Femur (tissue), 1 donor: ENCODE results near the gene DRC1.

ENCODE experiments used
- DNase-seq: peaks from one replicate; pipeline ENCODE4 v3.0.0-alpha.2; 2017

Gene DRC1

GRCh38 chr2:26449278-26450030 lies 47.7 kb downstream of the DRC1 start:
- DNase-seq, result no peak

- no peak for DNase-seq
Observed at GRCh38 chr2:26450031-26450635, 48.4 kb downstream of the DRC1 start.

- DNase-seq, result no peak
Observed at GRCh38 chr2:26451700-26452099, 50.0 kb downstream of the DRC1 start.

GRCh38 chr2:26453421-26454329 lies 52.0 kb downstream of the DRC1 start:
- DNase-seq, result no peak

- no peak for DNase-seq
Observed at GRCh38 chr2:26454561-26455001, 52.9 kb downstream of the DRC1 start.

- no peak for DNase-seq
Observed at GRCh38 chr2:26455037-26455669, 53.4 kb downstream of the DRC1 start.

- DNase-seq, result no peak
Observed at GRCh38 chr2:26455670-26456439, 54.1 kb downstream of the DRC1 start.

GRCh38 chr2:26456440-26457250 lies 54.9 kb downstream of the DRC1 start:
- DNase-seq, result no peak

GRCh38 chr2:26457251-26457666 lies 55.5 kb downstream of the DRC1 start:
- DNase-seq, result no peak

- no peak for DNase-seq
Observed at GRCh38 chr2:26457695-26458364, 56.1 kb downstream of the DRC1 start.

GRCh38 chr2:26458365-26459042 lies 56.8 kb downstream of the DRC1 start:
- no peak for DNase-seq

GRCh38 chr2:26459991-26460612 lies 58.4 kb downstream of the DRC1 start:
- DNase-seq, result no peak

- DNase-seq, result no peak
Observed at GRCh38 chr2:26460613-26461031, 58.9 kb downstream of the DRC1 start.

- no peak for DNase-seq
Observed at GRCh38 chr2:26461601-26462023, 59.9 kb downstream of the DRC1 start.

GRCh38 chr2:26462100-26462499 lies 60.4 kb downstream of the DRC1 start:
- no peak for DNase-seq

GRCh38 chr2:26462511-26463243 lies 61.0 kb downstream of the DRC1 start:
- DNase-seq, result peak; percentile 57

GRCh38 chr2:26463244-26464192 lies 61.8 kb downstream of the DRC1 start:
- no peak for DNase-seq
